HepG2 (cell line): Measurements from ENCODE around the gene VEPH1. TPM values are rescaled to one million over a fixed set of nuclear protein-coding genes. Genes with fewer than 3 reads are reported as not detected.

Experiments
- ATAC-seq: fragments of 200-7000 bp; cut with Tn5 transposase; 3 replicates; pipeline ENCODE4 v1.9.1; 2020; ENCODE audit warnings: mild to moderate bottlenecking, moderate library complexity
- BruUV-seq: library from RNA; stranded (reverse); fragments of 400-500 nt; replicated peaks from 2 replicates; lab custom pipeline; 2021; lab: Mats Ljungman, UMichigan
- CTCF ChIA-PET: fragments of 300-600 bp; formaldehyde crosslinking; extraction: SDS; loops from one replicate; lab custom pipeline; 2021; ENCODE audit warnings: low total read pairs, inconsistent platforms, low intra/inter-chr PET ratio; lab: Yijun Ruan, JAX
- POLR2A ChIA-PET: fragments of 350-600 bp; sonication (Branson Sonifier 250); formaldehyde crosslinking; loops from one replicate; lab custom pipeline; 2020; ENCODE audit warnings: antibody characterized with exemption, inconsistent platforms; lab: Yijun Ruan, JAX
- DNase-seq: peaks from one replicate; pipeline ENCODE4 v3.0.0-alpha.2; 2015; ENCODE audit warnings: low spot score
- FAIRE-seq: peaks from 3 replicates; lab custom pipeline; 2011; peaks lifted over from hg19 to GRCh38; lab: Jason Lieb, UNC
- H2AFZ ChIP-seq: one replicate; pipeline ENCODE4 v1.6.1; 2011; ENCODE audit warnings: low read length, inconsistent platforms
- H3K27ac ChIP-seq: fragments of 300-600 bp; 3 replicates; pipeline ENCODE4 v1.8.0; 2011; ENCODE audit warnings: mixed run types, mild to moderate bottlenecking, mixed read lengths, low read length, inconsistent platforms; ENCODE audit not compliant: insufficient read depth; ENCODE audit errors: extremely low read length
- H3K27me3 ChIP-seq, 2 experiments: fragments of 200-600 bp in 1 of 2; 2 replicates in 1 of 2; 3 replicates in 1 of 2; pipeline versions ENCODE4 v1.6.0 to v1.8.0; 2011; ENCODE audit warnings: low read length in 2 of 2, mild to moderate bottlenecking in 2 of 2, moderate library complexity in 2 of 2, inconsistent platforms in 1 of 2; ENCODE audit not compliant: insufficient read depth in 2 of 2, control insufficient read depth in 1 of 2
- H3K36me3 ChIP-seq, 2 experiments: fragments of 200-600 bp in 1 of 2; replicated peaks in 1 of 2; 2 replicates in 1 of 2; 3 replicates in 1 of 2; pipeline versions ENCODE4 v1.5.1 to v1.8.0; 2011; ENCODE audit warnings: low read length in 2 of 2, inconsistent platforms in 1 of 2; ENCODE audit not compliant: insufficient read depth in 2 of 2, control insufficient read depth in 1 of 2
- H3K4me1 ChIP-seq: 2 replicates; pipeline ENCODE4 v1.5.1; 2012; ENCODE audit warnings: low read length, inconsistent platforms; ENCODE audit not compliant: insufficient read depth
- H3K4me2 ChIP-seq: 2 replicates; pipeline ENCODE4 v1.6.0; 2011; ENCODE audit warnings: low read depth, low read length, inconsistent platforms
- H3K4me3 ChIP-seq, 3 experiments: fragments of 200-600 bp in 1 of 3; sonication (generic), shearing (Covaris generic) in 1 of 3; replicated peaks in 1 of 3; 2 replicates each; pipeline ENCODE4 v1.5.1; 2011 to 2016; ENCODE audit warnings: low read length in 3 of 3, inconsistent platforms in 2 of 3, low read depth in 2 of 3, mild to moderate bottlenecking in 2 of 3, control low read depth in 1 of 3, mixed read lengths in 1 of 3; ENCODE audit not compliant: insufficient read depth in 1 of 3
- H3K79me2 ChIP-seq: one replicate; pipeline ENCODE4 v1.6.1; 2011; ENCODE audit warnings: low read length, inconsistent platforms; ENCODE audit not compliant: insufficient read depth
- H3K9ac ChIP-seq: 2 replicates; pipeline ENCODE4 v1.6.0; 2011; ENCODE audit warnings: mild to moderate bottlenecking, low read depth, low read length, inconsistent platforms; ENCODE audit not compliant: insufficient read depth
- H3K9me3 ChIP-seq: 2 replicates; pipeline ENCODE4 v1.5.1; 2012; ENCODE audit warnings: mild to moderate bottlenecking, low read length
- H4K20me1 ChIP-seq: 2 replicates; pipeline ENCODE4 v1.6.0; 2011; ENCODE audit warnings: inconsistent platforms, mild to moderate bottlenecking, low read length, moderate library complexity; ENCODE audit not compliant: insufficient read depth
- ARID2 ChIP-seq: sonication (generic); formaldehyde crosslinking; IDR thresholded peaks from 2 replicates; pipeline ENCODE4 v1.8.1; 2022; ENCODE audit warnings: mild to moderate bottlenecking, missing genetic modification reagents, borderline replicate concordance
- BRCA1 ChIP-seq: sonication (generic); formaldehyde crosslinking; IDR thresholded peaks from 2 replicates; pipeline ENCODE4 v1.4.0; 2020; ENCODE audit warnings: missing genetic modification reagents
- DNMT3B ChIP-seq: conservative IDR thresholded peaks from 2 replicates; pipeline ENCODE4 v1.6.1; 2016; ENCODE audit warnings: missing biosample characterization, control low read depth
- GZF1 ChIP-seq: sonication (generic); formaldehyde crosslinking; IDR thresholded peaks from 2 replicates; pipeline ENCODE4 v1.5.1; 2020; ENCODE audit warnings: mild to moderate bottlenecking, missing genetic modification reagents
- HNRNPK ChIP-seq: fragments of 200-400 bp; formaldehyde crosslinking; IDR thresholded peaks from 2 replicates; pipeline ENCODE4 v1.6.1; 2018; ENCODE audit warnings: low read length, low read depth, moderate library complexity, mild to moderate bottlenecking; ENCODE audit not compliant: poor library complexity, severe bottlenecking
- MATR3 ChIP-seq: sonication (generic); formaldehyde crosslinking; IDR thresholded peaks from 2 replicates; pipeline ENCODE4 v1.4.0; 2020; ENCODE audit warnings: missing genetic modification reagents
- MIER2 ChIP-seq: IDR thresholded peaks from 2 replicates; pipeline ENCODE4 v1.6.1; 2016; ENCODE audit warnings: missing biosample characterization, missing genetic modification reagents
- MTA1 ChIP-seq: sonication (generic); formaldehyde crosslinking; IDR thresholded peaks from 2 replicates; pipeline ENCODE4 v1.4.0; 2020; ENCODE audit warnings: missing genetic modification reagents, mild to moderate bottlenecking, borderline replicate concordance
- ZNF333 ChIP-seq: sonication (generic); formaldehyde crosslinking; IDR thresholded peaks from 2 replicates; pipeline ENCODE4 v1.4.0; 2020; ENCODE audit warnings: mild to moderate bottlenecking, missing genetic modification reagents, borderline replicate concordance
- ZNF430 ChIP-seq: sonication (generic); formaldehyde crosslinking; IDR thresholded peaks from 2 replicates; pipeline ENCODE4 v1.9.0; 2021; ENCODE audit warnings: mild to moderate bottlenecking, missing genetic modification reagents
- ZNF562 ChIP-seq: sonication (generic); formaldehyde crosslinking; IDR thresholded peaks from 2 replicates; pipeline ENCODE4 v1.8.0; 2022; ENCODE audit warnings: missing genetic modification reagents, borderline replicate concordance
- ZNF569 ChIP-seq: sonication (generic); formaldehyde crosslinking; IDR thresholded peaks from 2 replicates; pipeline ENCODE4 v1.5.0; 2020; ENCODE audit warnings: mild to moderate bottlenecking, missing genetic modification reagents, moderate library complexity, borderline replicate concordance
- ZNF616 ChIP-seq: sonication (generic); formaldehyde crosslinking; IDR thresholded peaks from 2 replicates; pipeline ENCODE4 v1.5.0; 2020; ENCODE audit warnings: low read depth, mild to moderate bottlenecking, missing genetic modification reagents
- WGBS: methylation state at CpG from one replicate; pipeline ENCODE4 v1.1.6; 2017; ENCODE audit warnings: low lambda C conversion rate; 5-methylcytosine and 5-hydroxymethylcytosine counted together
- in situ Hi-C: cut with HindIII; loops from 2 replicates; pipeline ENCODE4 v1.10.0; 2017; ENCODE audit warnings: low pct_unique_long_range_greater_than_20kb; ENCODE audit not compliant: extremely low pct_ligation_motif_present
- intact Hi-C: fragments of 100-400 bp; cut with micrococcal nuclease; formaldehyde crosslinking; loops from one replicate; pipeline ENCODE4 v1.10.0; 2022; ENCODE audit not compliant: unreplicated experiment
- polyA plus RNA-seq, 8 experiments: library from polyadenylated mRNA; depleted of rRNA in 3 of 8; stranded (reverse) in 7 of 8; unstranded in 1 of 8; fragments of >200 nt; fragmentation: Illumina TruSeq in 4 of 8; extraction: Trizol in 4 of 8; gene quantifications; 2 replicates each; pipeline versions ENCODE4 v1.2.1 to v1.2.3, GENCODE V29; 2011 to 2016; ENCODE audit warnings: low read depth in 4 of 8, missing spikeins in 1 of 8, mixed read lengths in 1 of 8; ENCODE audit not compliant: insufficient read depth in 1 of 8
- total RNA-seq, 5 experiments: library from RNA; depleted of rRNA; stranded (reverse); fragments of >200 nt; fragmentation: Illumina TruSeq; extraction: Trizol; gene quantifications; 2 replicates each; pipeline ENCODE4 v1.2.3, GENCODE V29; 2016; ENCODE audit warnings: low read depth in 1 of 5
- TF ChIP-seq, protein P1 (sequence below): sonication (generic); formaldehyde crosslinking; conservative IDR thresholded peaks from 2 replicates; pipeline ENCODE4 v1.5.0; 2020; ENCODE audit warnings: missing genetic modification reagents
- TF ChIP-seq, protein P2 (sequence below): sonication (generic); formaldehyde crosslinking; IDR thresholded peaks from 2 replicates; pipeline ENCODE4 v1.5.0; 2020; ENCODE audit warnings: missing genetic modification reagents

VEPH1 gene
- total and polyA plus RNA-seq, 2 of the 13 experiments (the other 11 are each of a cell fraction or from before 2014, with no cell fraction given): not detected

DNA sequence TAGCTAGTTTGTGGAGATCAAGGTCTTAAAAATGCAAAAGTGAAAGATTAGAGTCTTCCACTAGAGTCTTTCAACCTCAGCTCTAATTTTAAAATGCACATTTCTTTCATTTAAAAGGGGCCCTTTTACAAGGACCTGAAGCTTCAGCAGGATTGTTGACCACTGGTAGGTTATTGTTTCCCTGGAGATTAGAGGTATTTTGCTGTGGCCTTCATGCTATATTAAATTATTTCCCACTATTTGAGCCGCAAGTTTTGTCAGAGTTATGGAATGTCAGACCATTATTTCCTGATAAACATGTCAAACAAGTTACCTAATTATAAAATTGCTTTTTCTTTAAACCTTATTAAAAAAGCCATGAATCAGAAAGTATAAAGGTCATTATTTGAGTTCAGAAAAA, 240.2 kb downstream of the VEPH1 start:
- Histone ChIP-seq H2AFZ (no peak overlapping the region), H3K79me2 (no peaks in the 10 kb centered on the region), H3K9me3 (no peaks in the 10 kb centered on the region), H3K4me2 (no peak overlapping the region), H3K4me3 (no peak overlapping the region), H4K20me1 (no peaks in the 10 kb centered on the region), H3K36me3 (no peaks in the 10 kb centered on the region), H3K4me1 (no peaks in the 10 kb centered on the region), H3K27me3 (no peaks in the 10 kb centered on the region), H3K9ac (no peak overlapping the region), H3K27ac (no peak overlapping the region)
- TF ChIP-seq ZNF569: no peak
- TF ChIP-seq ZNF616 (CRISPR knock-in tag): no peak
- TF ChIP-seq, protein P1, sequence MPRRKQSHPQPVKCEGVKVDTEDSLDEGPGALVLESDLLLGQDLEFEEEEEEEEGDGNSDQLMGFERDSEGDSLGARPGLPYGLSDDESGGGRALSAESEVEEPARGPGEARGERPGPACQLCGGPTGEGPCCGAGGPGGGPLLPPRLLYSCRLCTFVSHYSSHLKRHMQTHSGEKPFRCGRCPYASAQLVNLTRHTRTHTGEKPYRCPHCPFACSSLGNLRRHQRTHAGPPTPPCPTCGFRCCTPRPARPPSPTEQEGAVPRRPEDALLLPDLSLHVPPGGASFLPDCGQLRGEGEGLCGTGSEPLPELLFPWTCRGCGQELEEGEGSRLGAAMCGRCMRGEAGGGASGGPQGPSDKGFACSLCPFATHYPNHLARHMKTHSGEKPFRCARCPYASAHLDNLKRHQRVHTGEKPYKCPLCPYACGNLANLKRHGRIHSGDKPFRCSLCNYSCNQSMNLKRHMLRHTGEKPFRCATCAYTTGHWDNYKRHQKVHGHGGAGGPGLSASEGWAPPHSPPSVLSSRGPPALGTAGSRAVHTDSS (CRISPR knock-in tag): no peak
- no peak for TF ChIP-seq BRCA1
- no peak for TF ChIP-seq MTA1 (CRISPR knock-in tag)
- no peak for TF ChIP-seq DNMT3B
- POLR2A ChIA-PET: no interaction called here
- CTCF ChIA-PET: no interaction called here
- in situ Hi-C loops: no loop called here
- no TSS peak for BruUV-seq
- ATAC-seq: no peak
- no peak for DNase-seq
- FAIRE-seq: no peak
- 0% methylated on average over 1 of the region's 1 CpG for WGBS
- intact Hi-C loops: no loop called here

DNA sequence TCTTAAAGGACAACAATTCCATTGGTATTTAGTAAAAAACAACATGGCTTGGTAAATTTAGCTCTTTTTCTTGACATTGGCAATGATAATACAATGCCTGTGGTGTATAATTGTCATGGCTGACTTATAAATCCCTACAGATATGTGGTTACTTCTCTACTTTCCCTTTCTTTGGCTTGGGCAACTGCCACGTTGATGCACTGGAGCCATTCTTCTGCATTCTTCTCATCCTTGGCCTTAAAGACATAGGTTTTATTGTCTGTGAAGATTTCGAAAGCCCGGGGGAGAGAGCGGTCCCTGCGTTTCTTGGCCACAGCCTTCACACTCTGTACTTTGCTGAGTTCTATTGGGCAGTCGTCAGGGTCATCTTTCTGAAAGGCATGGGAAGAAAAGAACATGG, 242.2 kb downstream of the VEPH1 start:
- ChIA-PET CTCF (no interaction called here), POLR2A (no interaction called here)
- in situ Hi-C loops (no loop called here), intact Hi-C loops (no loop called here)
- H3K36me3 ChIP-seq: no peaks in the 10 kb centered on the region
- no peak for DNase-seq
- no peaks in the 10 kb centered on the region for H4K20me1 ChIP-seq
- no peak overlapping the region for H3K9ac ChIP-seq
- H2AFZ ChIP-seq: no peak overlapping the region
- H3K79me2 ChIP-seq: no peaks in the 10 kb centered on the region
- WGBS: 15% methylated on average over 6 of the region's 6 CpGs
- FAIRE-seq: no peak
- no peak overlapping the region for H3K4me2 ChIP-seq
- no TSS peak for BruUV-seq
- no peaks in the 10 kb centered on the region for H3K4me1 ChIP-seq
- no peaks in the 10 kb centered on the region for H3K27me3 ChIP-seq
- no peak for ATAC-seq
- no peak overlapping the region for H3K27ac ChIP-seq
- no peak overlapping the region for H3K4me3 ChIP-seq
- no peaks in the 10 kb centered on the region for H3K9me3 ChIP-seq
- TF ChIP-seq MIER2 (CRISPR knock-in tag) (no peak), GZF1 (CRISPR knock-in tag) (no peak), ZNF333 (CRISPR knock-in tag) (no peak), ARID2 (CRISPR knock-in tag) (no peak), HNRNPK (no peak), ZNF430 (CRISPR knock-in tag) (no peak), ZNF562 (no peak), MATR3 (CRISPR knock-in tag) (no peak)
- TF ChIP-seq, protein P2, sequence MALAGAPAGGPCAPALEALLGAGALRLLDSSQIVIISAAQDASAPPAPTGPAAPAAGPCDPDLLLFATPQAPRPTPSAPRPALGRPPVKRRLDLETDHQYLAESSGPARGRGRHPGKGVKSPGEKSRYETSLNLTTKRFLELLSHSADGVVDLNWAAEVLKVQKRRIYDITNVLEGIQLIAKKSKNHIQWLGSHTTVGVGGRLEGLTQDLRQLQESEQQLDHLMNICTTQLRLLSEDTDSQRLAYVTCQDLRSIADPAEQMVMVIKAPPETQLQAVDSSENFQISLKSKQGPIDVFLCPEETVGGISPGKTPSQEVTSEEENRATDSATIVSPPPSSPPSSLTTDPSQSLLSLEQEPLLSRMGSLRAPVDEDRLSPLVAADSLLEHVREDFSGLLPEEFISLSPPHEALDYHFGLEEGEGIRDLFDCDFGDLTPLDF (CRISPR knock-in tag): no peak
